HG02870 (cell line): ENCODE measurements around the gene ODAD2.
A peak's percentile ranks its signal among the peaks of the same experiment; 100 is the strongest.
"Not testable (repeated sequence)": the region's sequence is repeated elsewhere in the genome, so short reads cannot be mapped to it uniquely, and the experiment has no call there.

Experiments used
- ATAC-seq: cut with Tn5 transposase; IDR thresholded peaks from one replicate; pipeline ENCODE4 v1.9.1; 2021; ENCODE audit warnings: mild to moderate bottlenecking, moderate library complexity; ENCODE audit not compliant: unreplicated experiment

The ODAD2 gene

GRCh38 chr10:27970795-27971194, 28.1 kb downstream of the ODAD2 start:
- not testable (repeated sequence) for ATAC-seq

DNA sequence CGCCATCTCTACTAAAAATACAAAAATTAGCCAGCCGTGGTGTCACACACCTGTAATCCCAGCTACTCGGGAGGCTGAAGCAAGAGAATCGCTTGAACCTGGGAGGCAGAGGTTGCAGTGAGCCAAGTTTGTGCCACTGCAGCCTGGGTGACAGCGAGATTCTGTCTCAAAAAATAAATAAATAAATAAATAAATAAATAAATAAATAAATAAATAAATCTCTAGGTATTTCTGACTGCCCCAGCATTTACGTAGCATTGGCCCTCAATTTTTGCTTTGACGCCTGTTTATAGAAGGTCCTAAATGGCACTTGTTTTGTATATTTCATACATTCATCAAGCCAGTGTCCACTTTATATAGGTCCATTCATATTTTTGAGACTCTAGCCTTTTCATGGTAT, 28.9 kb downstream of the ODAD2 start:
- ATAC-seq: not testable (repeated sequence)

DNA sequence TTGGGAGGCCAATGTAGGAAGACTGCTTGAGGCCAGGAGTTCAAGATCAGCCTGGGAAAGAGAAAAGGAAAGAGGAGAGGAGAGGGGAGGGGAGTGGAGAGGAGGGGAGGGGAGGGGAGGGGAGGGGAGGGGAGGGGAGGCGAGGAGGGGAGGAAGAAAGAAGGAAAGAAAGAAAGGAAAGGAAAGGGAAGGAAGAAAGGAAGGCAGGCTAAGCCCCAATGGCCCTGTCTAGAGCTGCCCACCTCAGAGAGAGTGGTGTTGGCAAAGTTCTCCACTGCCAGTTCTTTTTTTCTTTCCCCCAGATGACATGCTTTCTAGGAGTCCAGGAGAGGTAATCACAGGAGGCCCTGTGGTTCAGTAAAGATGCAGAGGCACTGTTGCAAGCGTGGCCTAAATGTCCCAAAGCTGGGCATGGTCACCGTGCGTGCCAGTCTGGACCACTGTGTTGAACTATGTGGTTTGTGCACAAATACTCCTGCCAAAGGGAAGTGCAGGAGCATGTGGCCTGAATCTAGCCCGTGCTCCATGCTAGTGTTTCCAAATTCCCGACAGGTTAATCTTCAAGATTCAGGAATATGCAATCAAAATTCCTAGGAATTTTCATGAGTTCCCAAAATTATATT, 39.7 kb downstream of the ODAD2 start:
- no peak for ATAC-seq

GRCh38 chr10:27958383-27958782, 40.5 kb downstream of the ODAD2 start:
- ATAC-seq: peak; percentile 90

GRCh38 chr10:27950242-27950564, 48.7 kb downstream of the ODAD2 start:
- no peak for ATAC-seq

- ATAC-seq: no peak
These were observed 49.2 kb downstream of the ODAD2 start for GRCh38 chr10:27949528-27950241.

- ATAC-seq: no peak
These were observed 50.7 kb downstream of the ODAD2 start for GRCh38 chr10:27948186-27948585.

DNA sequence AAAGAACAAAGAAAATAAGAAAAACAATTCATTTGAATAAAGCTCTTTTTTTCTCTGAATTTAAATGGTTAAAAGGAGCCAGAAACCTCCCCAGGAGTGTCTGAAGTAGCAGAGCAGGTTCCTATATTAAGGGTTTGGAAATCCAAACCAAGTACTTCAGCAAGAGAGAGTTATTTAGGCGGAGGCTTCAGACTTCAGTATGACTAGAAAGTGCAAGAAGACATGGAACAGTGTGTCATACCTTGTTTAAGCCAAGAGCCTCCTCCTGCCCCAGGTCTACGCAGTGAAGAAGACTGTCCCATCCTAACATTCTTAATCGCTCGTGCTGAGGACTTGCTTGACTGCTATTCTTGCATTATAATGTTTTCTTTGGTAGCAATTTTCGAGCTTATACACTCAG, 51.3 kb downstream of the ODAD2 start:
- no peak for ATAC-seq

- no peak for ATAC-seq
These were observed 54.9 kb downstream of the ODAD2 start for GRCh38 chr10:27944005-27944404.

DNA sequence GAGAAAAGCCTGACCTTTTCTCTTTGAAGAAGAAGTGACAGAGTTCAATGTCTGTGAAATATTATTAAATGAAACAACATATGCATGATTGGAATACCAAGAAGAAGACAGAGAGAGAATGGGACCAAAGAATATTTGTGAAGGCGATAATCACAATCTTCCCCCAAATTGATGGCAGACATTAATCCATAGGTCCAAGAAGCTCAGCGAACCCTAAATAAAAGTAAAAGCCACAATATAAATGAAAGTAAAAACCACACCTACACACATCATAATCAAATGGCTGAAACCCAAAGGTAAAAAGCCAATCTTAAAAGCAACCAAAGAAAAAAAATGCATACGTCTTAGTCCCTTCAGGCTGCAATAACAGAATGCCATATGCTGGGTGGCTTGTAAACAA, 84.0 kb downstream of the ODAD2 start:
- no peak for ATAC-seq

DNA sequence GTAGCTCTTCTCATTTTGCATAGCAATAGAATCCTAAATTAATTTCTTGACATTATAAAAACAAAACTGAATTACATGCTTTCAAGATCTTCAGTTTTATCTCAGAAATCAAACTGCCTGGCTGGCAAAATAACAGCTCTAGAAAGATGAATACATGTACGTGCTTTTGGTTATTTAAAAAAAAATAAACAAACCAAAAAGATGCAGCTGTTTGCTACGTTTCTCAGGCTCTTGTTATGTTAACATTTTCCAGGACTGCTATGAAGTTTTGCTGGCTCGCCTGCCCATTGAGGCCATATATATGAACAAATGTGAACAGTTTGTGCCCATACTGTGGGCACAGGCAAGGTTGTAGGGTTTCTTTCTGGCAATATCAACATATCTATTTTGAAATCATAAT, 86.6 kb downstream of the ODAD2 start:
- ATAC-seq: no peak

DNA sequence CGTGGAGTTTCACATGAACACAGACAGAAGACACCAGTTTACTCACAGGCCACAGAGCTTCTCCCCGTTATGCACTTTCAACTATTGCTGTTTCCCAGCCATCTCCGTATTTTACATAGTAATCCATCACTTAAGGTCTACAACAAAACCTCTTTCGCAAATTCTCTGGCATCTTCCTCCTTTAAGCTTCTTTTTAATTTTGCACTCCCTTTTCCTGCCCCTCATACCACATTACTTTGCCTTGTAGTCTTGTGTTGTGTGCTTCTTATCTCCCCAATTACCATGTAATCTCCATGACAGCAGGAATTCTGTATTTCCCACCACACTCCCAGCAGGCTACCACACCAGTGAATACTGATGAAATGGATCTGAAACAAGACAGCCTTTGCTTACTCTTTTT, 87.3 kb downstream of the ODAD2 start:
- ATAC-seq: no peak

GRCh38 chr10:27911011-27911410, 87.9 kb downstream of the ODAD2 start:
- ATAC-seq: no peak

DNA sequence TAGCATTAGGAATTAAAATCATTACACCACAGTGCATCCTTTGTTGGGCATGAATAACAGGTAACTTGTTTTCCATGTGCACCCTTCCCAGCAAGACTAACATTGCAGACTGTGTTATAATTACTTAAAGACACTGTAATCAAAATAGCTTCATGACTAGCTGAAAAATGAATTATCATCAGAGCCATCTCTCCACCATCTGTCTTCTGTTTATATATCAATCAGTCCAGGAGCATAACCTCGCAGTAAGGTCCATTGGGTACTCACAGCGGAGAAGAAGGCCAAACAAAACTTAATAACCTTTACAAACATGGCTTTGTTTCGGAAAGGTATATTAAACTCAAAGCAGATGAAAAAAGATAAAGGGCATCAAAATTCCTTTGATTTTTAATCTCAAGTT, 90.6 kb downstream of the ODAD2 start:
- ATAC-seq: no peak

GRCh38 chr10:27899485-27899884, 99.4 kb downstream of the ODAD2 start:
- not testable (repeated sequence) for ATAC-seq

DNA sequence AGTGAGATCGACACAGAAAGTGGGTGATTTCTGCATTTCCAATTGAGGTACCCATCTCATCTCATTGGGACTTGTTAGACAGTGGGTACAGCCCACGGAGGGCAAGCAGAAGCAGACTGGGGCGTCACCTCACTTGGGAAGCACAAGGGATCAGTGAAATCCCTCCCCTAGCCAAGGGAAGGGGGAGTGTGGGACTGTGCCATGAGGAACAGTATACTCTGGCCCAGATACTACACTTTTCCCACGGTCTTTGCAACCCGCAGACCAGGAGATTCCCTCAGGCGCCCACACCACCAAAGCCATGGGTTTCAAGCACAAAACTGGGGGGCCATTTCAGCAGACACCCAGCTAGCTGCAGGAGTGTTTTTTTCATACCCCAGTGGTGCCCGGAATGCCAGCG, 99.8 kb downstream of the ODAD2 start:
- ATAC-seq: no peak

DNA sequence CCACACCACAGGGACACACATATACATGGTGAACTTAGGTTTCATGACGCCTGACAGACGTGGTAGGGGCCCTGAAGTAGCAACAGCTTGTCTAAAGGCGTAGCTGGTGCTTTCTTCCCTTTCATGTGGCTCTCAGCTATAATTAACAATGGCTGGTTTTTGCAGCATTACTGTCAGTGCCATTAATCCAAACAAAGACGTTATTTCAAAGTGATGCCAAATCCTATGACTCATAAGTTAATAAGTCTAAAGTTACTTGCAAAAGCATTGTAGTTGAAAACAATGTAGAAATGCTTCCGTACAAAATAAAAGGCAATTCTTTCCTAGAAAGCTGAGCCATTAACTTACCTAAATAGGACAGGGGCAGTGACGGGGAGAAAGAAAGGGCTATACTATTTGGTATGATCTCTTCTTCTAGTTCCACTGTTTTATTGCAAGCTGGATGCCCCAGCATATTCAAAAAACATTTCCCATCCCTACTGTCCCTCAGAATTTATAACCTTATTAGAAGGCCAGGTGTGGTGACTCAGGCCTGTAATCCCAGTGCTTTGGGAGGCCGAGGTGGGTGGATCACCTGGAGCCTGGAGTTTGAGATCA, 105.4 kb downstream of the ODAD2 start:
- no peak for ATAC-seq

DNA sequence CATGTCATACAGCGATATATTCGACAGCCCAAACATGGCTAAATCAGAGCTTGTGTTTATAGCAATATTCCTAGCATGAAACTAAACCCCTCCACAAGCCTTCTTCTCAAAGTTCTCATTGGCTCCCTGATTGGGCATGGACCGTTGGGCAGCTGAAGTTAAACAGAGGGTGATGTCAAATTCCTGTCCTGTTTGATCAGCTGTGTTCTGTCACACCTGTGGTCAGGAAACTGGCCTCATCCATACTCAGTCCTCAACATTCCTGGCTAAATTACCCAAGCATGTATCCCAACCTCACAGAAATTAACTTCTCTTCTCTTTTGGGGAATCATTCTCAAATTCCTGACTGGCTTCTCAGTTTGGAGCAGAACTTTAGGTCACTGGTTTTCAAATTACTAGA, 107.9 kb downstream of the ODAD2 start:
- no peak for ATAC-seq

GRCh38 chr10:27889518-27889917, 109.4 kb downstream of the ODAD2 start:
- no peak for ATAC-seq

- ATAC-seq: no peak
These were observed 114.7 kb downstream of the ODAD2 start for GRCh38 chr10:27884185-27884641.

DNA sequence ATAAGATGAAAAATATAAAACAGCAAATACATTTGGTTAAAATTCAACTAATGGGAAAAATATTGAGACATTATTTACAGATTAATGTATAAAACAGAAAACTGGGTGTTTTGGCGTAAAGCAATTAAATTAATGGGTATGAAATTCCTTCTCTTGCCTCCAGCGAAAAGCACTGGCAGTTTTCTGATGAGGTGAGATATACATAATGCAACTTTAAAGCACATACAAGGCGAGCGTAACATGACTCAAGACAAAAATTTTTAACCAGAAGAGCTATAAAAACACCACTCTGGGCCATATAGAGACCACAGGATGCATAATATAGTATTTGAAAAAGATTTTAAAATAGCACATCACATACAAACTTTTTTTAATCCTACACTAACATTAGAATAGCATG, 120.6 kb downstream of the ODAD2 start:
- ATAC-seq: no peak

DNA sequence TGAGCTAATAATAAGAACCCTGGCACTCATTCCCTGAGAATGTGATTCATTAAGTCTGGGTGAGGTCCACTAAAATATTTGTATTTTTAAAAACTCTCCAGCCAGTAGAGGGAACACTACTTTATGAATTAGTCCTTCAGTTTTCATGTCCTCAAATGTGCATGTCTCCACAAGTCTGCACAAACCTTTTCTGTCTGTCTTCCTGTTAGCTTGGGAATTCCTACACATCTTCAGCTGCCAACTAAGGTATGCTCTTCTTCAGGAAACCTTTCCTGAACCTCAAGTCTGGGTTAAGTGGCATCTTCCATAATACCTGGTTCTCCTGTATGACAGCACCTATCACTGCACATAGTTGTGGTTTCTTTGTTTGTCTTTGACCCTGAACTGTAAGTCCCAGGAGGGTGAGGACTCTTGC, 133.7 kb downstream of the ODAD2 start:
- no peak for ATAC-seq
